GM21786 (cell line): ENCODE results near the gene C1QTNF6.

ENCODE experiments used
- ATAC-seq: cut with Tn5 transposase; IDR thresholded peaks from one replicate; pipeline ENCODE4 v1.9.1; 2021; ENCODE audit not compliant: unreplicated experiment

Gene C1QTNF6

DNA sequence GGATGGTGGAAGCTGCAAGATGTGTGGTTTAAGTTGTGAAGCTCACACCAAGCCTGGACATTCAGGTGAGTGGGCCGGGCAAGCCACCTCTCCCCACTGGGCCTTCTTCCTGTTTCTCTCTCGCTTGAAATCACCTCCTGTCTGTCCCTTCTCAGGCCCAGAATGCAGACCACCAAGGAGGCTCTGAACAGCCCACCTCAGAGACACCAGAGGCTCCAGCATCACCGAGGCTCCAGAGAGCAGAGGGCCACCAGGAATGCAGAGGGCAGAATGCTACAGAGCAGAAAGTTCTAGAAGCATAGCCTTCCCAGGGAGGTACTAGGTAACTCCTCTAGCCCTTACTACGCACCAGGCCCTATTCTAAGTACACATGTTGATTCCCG is 23.6 kb downstream of the C1QTNF6 start:
- no peak for ATAC-seq

DNA sequence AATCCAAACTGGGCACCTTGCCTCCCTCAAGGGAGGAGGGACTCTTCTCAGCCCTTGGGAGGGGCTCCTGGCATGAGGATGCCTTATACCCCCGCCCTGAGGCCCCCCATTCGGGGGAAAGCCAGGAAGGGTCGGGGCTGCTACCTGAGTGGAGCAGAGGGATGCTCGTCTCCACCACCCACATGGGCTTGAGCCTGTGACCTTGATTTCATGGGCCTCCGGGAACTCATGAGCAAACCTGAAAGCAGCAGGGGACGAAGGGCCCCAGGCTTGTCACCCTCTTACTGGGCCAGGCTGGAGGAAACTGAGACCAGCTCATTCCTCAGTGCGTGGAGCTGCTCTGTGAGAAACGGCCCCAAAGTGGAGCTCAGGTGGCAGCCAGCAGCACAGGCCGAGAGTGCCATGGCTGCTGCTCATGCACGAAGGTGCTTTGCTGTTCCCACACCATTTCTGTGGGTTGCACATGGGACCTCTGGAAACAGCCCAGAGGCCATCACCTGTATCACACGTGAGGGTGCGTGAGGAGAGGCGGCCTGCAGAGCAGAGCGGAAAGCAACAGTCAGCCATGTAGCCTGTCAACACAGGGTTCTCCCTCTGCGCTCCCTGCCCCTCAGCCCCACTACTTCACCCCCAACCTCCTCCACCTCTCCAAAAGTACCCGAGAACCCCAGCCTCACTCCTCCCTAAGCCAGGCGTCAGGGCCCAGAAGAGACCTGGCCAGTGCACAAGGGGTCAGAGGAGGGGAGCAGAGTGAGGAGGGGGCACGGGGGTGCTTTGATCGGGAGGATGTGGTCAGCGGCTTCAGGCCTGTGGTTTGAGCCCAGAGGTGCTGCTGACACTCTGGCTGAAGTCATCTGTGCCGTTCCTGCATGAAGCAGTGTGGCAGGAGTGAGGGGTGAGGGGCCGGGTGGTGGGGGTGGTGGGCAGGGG is 24.2 kb downstream of the C1QTNF6 start:
- peak; percentile 31 for ATAC-seq

DNA sequence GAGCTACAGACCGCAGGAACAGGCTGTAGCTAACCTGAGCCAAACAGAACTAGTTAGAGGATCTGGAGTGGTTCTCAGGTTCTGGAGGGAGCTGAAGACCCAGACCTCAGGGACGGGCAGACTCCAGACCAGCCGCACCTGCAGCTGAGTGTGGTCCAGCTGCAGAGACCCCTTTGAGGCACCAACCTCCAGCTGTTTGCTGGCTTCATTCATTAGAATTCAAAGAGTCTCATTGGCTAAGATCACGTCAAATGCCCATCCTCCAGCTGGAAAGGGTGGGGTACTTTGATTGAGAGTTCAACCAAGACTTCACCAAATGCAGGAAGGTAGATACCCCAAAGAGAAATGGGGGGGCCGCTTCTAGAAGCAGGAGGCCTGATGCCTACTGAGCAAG is 25.0 kb downstream of the C1QTNF6 start:
- no peak for ATAC-seq

DNA sequence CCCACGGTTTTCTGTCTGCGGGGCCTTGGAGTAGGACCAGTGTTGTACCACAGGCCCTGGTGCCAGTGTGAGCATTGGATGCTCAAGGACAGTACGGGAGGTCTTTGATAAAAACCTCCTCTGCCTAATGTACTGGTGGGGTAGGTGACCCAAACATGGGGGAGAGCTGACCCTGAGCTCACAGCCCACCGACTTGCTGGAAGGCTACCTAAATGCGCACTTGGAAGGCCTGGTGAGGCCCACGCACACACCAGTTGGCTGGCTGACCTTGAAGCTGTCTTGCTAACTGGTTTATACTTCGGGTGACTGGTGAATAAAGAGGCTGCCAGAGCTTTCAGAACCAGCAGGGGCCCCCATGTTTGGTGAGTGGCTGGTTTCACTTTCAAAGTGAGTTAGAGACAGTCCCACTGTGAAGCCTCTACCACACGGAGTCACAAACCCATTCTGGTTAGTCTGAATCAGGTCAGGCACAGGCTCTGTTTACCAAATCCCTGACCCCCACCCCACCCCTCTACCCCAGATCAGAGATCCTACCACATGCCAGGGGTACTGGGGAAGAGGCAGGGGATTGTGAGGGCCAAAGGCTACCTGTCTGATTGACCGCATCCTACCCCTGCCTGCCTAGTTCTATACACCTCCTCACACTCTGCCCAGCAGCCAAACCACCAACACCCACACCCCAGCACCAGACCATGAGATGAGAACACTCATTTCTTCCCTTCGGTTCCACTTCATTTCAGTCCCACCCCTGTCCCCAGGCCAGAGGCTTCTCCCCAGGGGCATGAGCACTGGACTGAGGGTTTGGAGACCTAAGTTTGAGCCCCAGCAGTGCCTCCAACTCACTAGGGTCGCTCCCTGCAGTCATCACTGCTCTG is 25.6 kb downstream of the C1QTNF6 start:
- ATAC-seq, result peak; percentile 48

DNA sequence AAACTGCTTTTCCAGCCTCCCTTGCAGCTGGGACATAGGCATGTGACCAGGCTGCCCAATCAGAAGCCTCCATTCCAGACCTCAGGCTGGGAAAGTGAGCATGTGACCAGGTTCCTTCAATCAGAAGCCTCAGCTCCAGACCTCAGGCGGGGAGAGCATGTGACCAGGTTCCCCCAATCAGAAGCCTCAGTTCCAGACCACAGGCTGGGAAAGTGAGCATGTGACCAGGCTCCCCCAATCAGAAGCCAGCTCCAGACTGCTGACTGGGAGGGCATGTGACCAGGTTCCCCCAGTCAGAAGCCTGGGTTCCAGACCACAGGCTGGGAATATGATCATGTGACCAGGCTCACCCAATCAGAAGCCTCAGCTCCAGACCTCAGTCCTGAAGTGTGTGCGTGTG is 26.6 kb downstream of the C1QTNF6 start:
- ATAC-seq, result no peak

DNA sequence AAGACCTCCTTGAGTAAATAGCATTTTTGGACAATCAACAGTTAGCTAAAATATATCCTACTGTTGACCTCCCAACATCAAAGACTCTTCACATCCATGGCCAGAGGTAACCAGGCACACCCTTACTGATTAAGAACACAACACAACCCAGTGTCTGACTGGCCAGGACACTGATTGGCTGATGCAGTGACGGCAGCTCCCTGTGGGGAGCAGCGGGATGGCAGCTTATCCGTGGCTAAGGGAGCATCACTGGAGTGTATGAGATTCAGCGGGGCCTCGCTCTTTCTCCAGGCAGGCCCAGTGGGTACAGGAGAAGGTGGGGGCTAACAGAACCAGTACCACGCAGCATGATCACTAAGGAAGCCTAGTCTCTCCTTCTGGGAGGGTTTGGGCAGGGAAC is 28.0 kb downstream of the C1QTNF6 start:
- ATAC-seq, result no peak

DNA sequence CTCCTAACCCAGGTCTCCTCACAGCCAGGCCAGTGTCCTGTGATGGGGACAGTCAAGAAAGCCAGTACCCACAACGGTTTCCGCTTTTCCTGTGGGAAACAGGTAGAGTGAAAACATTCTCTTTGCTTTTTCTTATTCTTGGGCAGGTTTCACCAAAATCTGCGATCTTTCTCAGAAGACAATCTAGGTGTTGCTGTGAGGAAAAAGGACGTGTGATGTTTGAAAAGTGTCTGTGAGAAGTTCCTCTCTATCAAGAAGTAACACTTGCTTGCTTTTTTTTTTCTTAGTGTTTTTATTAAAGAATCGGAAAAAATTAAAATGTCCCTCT is 29.1 kb downstream of the C1QTNF6 start:
- no peak for ATAC-seq

DNA sequence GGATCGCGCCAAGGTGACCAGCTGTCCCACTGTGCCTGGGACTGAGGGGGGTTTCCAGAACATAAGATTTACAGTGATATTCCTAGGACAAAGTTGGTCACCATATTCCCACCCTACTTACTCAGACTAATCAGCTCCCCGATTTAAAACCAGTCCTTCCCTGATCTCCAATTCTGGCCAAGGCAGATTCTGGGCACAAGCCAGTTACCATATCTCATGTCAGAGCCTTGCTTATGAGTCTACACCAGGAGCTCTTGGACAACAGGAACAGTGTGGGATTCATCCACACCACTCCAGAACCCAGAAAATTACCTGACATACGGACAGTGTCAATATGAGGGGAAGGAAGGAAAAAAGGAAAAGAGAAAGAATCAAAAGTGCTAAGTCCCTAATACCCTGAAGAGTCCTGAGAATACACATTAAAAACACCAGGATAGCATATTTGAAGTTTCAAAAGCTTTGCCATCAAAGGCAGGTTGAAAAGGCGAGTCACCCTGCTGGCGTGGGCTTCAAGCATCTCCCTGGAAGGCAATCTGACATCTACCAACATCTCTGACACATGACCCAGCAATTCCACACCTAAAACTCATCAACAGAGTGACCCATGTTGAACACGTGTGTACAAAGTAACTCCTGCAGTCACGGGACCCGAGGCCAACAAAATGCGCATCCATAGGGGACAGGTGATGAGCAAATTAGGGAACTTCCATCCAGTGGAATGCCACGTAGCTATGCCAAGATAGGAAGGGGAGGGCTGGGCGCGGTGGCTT is 30.3 kb downstream of the C1QTNF6 start:
- no peak for ATAC-seq

DNA sequence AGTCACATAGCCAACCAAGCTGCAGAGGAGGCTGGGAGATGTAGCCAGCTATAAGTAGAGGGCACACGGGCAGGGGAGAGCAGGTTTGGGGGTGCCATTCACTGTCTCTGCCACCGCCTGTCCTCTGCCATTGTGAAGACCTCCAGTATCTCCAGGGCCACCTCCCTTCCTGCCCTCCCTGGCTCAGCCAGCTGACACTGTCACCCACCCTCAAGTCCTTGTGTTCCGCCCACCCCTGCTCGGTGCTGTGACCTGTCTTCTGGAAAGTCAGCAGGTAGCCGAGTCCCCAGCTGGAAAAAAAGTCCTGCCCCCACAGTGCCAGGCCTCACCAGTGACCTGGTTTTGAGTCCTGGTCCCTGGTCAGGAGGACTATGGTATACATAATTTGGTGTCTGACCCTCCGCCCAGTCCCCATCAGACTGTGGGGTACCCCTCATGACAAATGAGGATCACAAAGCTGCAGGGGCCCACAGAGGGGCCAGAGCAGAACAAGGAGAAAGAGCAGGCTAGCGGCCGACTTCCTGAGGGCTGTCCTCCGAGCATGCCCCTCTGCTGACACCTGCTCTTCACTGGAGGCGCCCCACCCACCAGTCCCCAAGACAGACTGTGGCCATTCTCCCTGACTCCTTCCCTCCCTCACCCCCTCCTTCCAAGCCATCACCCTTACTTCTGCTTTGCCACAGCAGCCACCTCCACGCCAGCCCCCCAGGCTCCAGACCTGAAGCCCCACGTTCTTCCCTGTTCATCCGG is 31.2 kb downstream of the C1QTNF6 start:
- ATAC-seq, result no peak

DNA sequence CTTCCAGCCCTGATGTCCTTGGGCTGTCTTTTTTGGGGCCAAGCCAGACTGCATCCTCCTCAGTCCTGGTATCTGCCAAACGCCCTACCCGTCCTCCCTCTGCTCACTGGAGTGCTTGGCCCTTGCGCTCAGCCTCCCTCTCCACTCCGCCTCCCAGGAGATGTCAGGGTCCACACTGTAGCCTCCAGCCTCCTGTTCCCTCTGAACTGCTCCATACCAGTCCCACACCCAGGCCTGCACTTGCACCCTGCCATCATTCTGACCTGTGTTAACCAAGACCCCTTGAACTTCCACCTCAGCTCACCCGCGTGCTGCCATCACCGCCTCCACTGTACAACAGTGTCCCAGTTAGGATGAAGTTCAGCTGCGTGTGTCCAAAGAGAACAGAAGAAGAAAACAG is 32.1 kb downstream of the C1QTNF6 start:
- ATAC-seq, result no peak

DNA sequence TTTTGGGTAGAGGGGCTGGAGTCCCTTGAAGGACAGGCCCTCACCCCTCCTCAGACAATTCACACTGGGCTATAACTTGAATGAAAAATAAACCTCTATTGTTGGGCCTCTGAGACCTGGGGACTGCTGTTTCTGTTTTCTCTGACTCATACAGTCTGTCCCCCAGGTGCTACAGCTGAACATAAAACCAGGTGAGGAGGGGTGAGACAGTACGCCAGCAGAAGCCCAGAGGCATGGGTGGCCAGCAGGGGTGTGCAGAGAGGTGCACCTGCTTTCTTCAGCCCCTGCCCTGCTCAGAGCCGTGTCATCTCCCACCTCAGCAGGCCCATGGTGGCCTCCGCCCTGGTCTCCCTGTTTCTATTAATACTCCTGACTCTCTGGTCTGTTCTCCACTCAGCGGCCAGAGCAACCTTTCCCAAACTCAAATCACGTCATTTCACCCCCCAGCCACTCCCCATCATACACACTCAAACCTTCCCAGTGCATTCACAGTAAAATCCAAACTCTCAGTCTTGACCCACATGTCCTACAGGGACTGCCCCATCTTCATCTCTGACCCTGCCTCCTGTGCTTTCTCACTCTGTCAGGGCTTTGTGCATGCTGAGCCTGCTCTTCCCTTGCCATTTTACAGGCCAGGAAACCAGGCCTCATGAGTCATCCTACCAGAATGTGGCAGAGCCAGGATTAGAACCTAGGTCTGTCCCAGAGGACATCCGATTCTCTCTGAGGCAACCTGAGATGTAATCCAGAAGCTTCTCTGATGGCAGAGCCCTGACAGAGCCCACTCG is 32.9 kb downstream of the C1QTNF6 start:
- no peak for ATAC-seq

DNA sequence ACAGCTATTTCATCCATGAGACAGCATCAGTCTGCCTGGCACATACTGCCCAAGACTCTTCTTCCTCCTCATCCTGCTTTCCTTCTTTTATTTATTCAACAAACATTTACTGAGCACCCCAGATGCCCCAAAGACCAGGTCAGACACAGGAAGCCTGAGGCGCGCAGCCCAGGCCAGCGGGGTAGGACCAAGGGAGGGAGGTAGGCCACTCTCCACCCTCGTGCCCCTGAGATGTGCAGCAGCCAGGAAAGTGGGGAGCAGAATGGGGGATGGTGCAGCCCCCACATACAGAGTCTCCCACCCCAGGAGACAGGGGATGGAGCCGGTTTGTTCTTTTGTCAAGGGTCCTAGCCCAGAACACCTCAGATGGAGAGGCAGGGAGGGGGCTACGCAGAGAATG is 34.1 kb downstream of the C1QTNF6 start:
- no peak for ATAC-seq

DNA sequence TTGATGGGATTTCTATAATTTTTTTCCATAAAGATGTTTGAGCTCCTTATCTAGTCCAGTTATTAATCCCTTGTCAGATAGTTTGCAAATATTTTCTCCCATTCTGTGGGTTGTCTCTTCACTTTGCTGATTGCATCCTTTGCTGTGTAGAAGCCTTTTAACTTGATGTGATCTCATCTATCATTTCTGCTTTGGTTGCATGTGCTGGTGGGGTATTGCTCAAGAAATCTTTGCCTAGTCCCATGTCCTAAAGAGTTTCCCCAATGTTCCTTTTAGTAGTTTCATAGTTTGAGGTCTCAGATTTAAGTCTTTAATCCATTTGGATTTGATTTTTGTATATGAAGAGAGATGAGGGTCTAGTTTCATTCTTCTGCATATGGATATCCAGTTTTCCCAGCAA is 36.6 kb downstream of the C1QTNF6 start:
- no peak for ATAC-seq

DNA sequence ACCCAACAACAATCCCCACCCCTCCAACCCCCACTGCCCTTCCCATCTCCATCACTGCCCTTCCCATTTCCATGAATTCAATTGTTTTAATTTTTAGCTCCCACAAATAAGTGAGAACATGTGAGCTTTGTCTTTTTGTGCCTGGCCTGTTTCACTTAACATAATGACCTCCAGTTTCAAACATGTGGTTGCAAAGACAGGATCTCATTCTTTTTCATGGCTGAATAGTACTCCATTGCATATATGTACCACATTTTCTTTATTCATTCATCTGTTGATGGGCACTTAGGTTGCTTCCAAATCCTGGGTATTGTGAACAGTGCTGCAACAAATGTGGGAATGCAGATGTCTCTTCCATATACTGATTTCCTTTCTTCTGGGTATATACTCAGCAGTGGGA is 37.3 kb downstream of the C1QTNF6 start:
- no peak for ATAC-seq

DNA sequence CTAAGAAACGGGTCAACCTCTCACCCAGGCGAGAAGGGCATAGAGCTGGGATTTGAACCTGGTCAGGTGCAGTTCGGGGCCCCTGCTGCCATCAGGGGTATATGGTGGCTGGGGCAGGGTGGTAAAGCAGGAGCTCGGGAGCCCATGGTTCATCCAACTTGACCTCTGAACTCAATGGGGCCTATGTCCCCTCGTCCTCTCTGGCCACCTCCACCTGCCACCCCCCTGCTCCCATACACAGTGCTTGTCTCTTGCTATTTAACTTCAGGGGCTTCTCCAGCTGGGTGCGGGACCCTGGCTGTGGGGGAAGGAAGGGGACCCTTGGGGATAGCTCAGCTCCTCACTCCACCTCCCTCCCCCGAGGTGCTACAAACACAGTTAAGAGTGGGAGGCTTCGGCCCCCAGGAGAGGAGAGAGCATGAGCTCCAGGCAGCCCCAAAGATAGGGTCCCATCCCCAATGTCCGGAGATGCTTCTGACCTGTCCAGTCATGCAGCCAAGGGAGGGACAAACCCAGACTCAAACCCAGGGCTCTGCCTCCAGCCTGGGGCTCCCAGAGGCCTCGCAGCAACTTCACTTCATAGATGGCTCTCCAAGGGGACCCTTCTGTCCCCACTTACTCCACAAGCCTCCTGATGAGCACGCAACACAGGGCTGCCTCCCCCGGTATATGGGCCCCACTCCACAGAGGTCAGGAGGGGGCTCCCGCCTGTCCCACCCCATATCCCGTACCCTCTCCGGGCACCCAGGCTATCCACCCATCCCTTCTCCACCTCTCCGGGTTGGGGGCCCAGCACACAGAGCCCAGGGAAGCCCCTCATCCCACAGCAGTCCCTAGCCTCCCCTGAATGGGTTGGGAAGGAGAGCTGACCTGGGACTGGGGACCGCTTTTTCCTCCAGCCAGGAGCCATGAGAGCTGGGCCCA is 39.0 kb downstream of the C1QTNF6 start:
- ATAC-seq, result peak; percentile 20

DNA sequence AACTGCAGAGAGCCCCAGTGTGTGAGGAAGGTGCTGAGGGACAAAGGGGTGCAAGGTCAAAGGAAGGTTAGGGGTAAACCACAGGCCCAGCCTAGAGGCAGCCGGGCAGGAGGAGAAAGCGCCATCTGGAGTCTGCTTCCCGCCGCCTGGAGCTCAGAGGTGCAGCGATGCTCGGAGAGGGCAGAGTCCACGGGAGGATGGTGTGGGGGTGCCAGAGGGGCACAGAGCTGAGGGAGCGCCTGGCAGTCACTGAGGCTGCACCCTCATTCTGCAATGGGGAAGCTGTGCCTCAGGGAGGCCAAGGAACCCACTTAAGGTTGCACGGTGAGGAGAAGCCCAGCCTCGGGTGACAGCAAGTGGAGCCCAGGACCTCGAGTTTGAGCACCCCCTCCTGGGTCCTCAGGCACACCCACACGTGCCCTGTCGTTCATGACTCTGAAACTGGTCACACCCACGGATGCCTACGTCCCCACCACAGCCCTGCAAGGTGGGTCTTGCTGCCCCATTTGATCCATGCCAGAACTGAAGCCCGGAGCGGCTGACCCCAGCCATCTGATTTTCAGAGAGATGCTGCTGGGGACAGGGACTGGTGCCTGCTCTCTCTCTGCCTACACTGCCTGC is 39.9 kb downstream of the C1QTNF6 start:
- ATAC-seq, result no peak

DNA sequence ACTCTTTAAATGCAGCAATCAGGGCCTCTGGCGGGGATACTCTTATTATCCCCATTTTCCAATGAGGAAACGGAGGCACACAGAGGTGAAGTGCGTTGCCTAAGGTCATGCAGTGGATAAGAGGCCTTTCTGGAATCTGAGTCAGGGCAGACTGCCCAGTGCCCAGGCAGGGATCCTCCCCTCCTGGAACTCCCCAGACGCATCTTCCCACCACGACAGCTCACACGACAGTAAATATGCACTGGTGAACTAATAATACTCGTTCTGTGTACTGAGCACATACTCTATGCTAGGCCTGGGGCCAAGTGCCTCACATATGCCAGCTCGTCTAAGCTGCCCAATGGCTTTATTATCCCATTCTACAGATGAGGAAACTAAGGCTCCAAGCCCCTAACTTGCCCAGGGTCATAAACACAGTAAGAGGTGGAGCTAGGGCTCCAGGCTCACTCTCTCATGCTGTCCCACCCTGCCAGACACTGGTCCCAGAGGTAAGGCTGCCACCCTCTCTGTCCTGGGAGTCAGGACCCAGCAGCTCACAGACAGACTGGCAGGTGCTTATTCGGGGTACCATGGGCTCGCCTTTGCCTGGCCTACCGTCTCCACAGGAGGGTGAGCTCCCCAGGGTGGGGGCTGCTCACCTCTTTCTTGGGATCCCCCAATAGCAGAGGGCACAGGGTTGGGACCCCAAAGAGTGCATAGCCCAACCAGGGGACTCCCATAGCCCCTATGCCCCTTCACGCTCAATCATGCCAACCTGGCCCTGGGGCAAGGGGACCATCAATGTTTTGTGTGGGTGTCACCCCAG is 40.7 kb downstream of the C1QTNF6 start:
- ATAC-seq, result no peak
